Measurements from ENCODE around the gene TBC1D1.

TBC1D1 gene

DNA sequence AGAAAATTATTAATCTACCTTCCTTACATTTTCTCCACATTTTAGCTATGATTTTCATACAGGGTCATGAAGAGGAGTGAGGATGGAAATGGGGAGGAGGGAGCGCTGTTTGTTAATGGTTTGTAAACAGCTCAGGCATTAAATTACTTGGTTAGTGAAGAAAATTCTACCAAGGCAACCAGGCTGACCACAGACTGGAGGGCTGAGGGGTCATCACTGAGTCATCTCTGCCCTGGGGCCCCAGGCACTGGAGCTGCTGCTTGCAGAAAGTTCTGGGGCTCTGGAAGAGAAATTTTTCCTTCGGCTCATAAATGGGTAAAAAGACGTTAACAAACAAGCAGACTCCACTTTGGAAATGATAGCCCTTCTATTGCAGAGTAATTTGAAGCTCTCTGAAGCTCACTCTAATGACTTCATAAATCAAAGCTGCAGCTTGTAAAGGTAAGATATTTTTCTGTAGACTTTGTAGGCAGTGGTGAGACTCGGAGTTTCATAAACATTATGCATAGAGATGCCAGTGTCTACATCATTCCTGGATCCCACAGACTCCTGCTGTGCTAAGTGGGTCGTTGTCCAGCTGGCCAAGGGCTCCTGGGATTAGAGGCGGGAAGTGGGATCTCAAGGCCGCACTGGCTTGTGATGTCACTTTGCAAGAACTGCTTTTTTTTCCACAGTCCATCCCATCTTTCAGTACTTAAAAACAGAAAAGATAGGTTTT lies 228.9 kb downstream of the TBC1D1 start:
- no peak overlapping the region for H3K4me3 ChIP-seq
- H3K27ac ChIP-seq, result no peak overlapping the region
- no peak overlapping the region for H3K4me2 ChIP-seq
- no peaks in the 10 kb centered on the region for H3K9me3 ChIP-seq (replicated peaks in 1 of 11)
- H4K20me1 ChIP-seq, result no peaks in the 10 kb centered on the region
- peaks cover 67 to 97% (median 90%) of the 10 kb centered on the region in 11 experiments for H3K36me3 ChIP-seq
- TF ChIP-seq Cebpa-rat (IDR thresholded peaks at IDR 0.05), result no peak
- no peaks in the 10 kb centered on the region for H3K27me3 ChIP-seq
- no peak overlapping the region; a peak in 1 of 22 replicates for H3K9ac ChIP-seq
- peaks cover 0 to 35% (median 0%) of the 10 kb centered on the region in 10 experiments; a peak in 6 of 20 replicates for H3K4me1 ChIP-seq

DNA sequence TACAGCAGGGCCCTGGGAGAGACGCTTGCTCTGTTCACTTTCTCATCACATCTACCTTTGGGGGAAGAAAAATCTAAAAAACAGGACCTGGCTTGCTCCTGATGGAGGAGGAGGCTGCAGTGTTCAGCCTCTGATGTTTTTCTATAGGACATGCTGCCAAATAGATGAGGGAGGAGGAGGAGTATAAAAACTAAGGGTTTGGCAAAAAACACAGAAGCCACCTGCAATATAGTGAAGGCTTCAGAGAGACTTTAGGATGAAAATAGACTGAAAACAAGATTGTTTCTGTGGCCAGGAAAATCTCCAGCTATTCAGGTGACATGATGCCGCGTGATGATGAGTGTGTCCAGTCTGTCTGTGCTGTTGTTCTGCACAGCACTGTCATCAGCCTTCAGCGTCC lies 229.9 kb downstream of the TBC1D1 start:
- TF ChIP-seq Cebpa-rat (IDR thresholded peaks at IDR 0.05), result no peak
- H3K4me2 ChIP-seq, result no peak overlapping the region
- H3K4me3 ChIP-seq, result no peak overlapping the region
- no peaks in the 10 kb centered on the region for H3K27me3 ChIP-seq
- H3K9ac ChIP-seq, result no peak overlapping the region
- H3K9me3 ChIP-seq (replicated peaks in 1 of 11), result no peaks in the 10 kb centered on the region
- H4K20me1 ChIP-seq, result no peaks in the 10 kb centered on the region
- peaks cover 0 to 31% (median 0%) of the 10 kb centered on the region in 10 experiments; a peak in 6 of 20 replicates for H3K4me1 ChIP-seq
- no peak overlapping the region for H3K27ac ChIP-seq
- H3K36me3 ChIP-seq, result peaks cover 71 to 97% (median 89%) of the 10 kb centered on the region in 11 experiments

DNA sequence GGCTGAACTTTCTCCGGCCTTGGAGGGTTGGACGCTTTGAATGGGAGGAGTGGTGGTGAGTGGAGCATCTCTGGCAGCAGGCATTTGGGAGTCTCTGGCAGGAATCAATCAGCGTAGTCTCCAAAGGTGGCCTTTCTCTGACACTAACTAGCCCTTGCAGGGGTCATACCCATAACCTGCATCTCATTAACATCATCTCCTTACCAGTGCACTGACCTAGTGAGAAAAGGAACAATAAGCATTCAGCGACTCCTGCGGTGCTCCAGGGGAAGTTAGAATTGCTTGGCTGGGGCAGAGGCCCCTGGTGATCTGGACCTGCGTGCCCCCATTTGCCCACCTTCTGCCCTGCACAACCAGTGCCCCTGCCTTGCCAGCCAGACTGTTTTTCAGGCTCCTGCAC lies 231.2 kb downstream of the TBC1D1 start:
- H4K20me1 ChIP-seq, result no peaks in the 10 kb centered on the region
- TF ChIP-seq Cebpa-rat (IDR thresholded peaks at IDR 0.05), result no peak
- H3K4me1 ChIP-seq, result peaks cover 0 to 34% (median 0%) of the 10 kb centered on the region in 10 experiments; a peak in 6 of 20 replicates
- H3K36me3 ChIP-seq, result peaks cover 66 to 97% (median 89%) of the 10 kb centered on the region in 11 experiments
- H3K4me3 ChIP-seq, result no peak overlapping the region
- H3K27me3 ChIP-seq, result no peaks in the 10 kb centered on the region
- no peak overlapping the region for H3K9ac ChIP-seq
- no peak overlapping the region for H3K4me2 ChIP-seq
- H3K9me3 ChIP-seq (replicated peaks in 1 of 11), result no peaks in the 10 kb centered on the region
- no peak overlapping the region for H3K27ac ChIP-seq

DNA sequence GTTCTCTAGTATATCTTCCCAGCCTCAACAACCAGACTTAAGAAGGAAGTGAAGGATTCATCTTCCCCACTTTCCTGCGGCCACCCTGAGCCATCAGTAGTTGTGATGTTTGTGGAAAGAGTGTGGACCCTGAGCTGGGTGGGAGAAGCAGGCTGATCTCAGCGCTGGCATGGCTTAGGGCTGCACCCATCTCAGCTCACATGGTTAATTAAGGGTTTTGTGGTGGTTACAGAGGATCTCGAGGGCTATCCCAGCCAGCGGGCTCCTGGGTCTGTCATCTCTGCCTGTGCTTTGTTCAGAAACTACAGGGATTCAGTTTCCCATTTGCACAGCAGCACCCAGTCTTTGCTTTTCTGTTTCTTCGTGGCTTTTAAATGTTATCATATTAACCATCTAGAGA lies 232.7 kb downstream of the TBC1D1 start:
- TF ChIP-seq Cebpa-rat (IDR thresholded peaks at IDR 0.05), result no peak
- Histone ChIP-seq H3K36me3 (peaks cover 54 to 97% (median 83%) of the 10 kb centered on the region in 11 experiments), H3K9me3 (replicated peaks in 1 of 11) (no peaks in the 10 kb centered on the region), H3K4me2 (no peak overlapping the region), H3K9ac (no peak overlapping the region), H4K20me1 (no peaks in the 10 kb centered on the region), H3K27ac (no peak overlapping the region), H3K4me3 (no peak overlapping the region), H3K4me1 (peaks cover 7 to 38% (median 10%) of the 10 kb centered on the region in 10 experiments), H3K27me3 (no peaks in the 10 kb centered on the region)

DNA sequence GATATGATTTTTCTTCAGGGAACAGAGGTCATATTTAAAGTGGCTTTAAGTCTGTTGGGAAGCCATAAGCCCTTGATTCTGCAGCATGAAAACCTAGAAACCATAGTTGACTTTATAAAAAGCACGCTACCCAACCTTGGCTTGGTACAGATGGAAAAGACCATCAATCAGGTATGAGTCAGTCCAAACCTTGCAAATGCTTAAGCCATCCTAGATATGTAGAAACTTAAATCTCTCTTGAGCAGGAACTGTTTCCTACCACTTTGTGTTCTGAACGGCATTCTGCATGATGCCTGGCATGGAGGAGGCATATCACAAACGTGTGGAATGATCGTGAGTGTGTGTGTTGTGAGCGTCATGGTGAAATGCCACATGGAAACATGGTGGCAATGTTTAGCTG lies 234.1 kb downstream of the TBC1D1 start:
- no peak overlapping the region for H3K4me2 ChIP-seq
- H3K36me3 ChIP-seq, result peaks cover 42 to 97% (median 79%) of the 10 kb centered on the region in 11 experiments
- H3K9ac ChIP-seq, result no peak overlapping the region
- no peak overlapping the region for H3K27ac ChIP-seq
- H3K4me3 ChIP-seq, result no peak overlapping the region
- no peaks in the 10 kb centered on the region for H4K20me1 ChIP-seq
- TF ChIP-seq Cebpa-rat (IDR thresholded peaks at IDR 0.05), result no peak
- peaks cover 14 to 46% (median 20%) of the 10 kb centered on the region in 10 experiments for H3K4me1 ChIP-seq
- no peaks in the 10 kb centered on the region for H3K27me3 ChIP-seq
- no peaks in the 10 kb centered on the region for H3K9me3 ChIP-seq (replicated peaks in 1 of 11)

DNA sequence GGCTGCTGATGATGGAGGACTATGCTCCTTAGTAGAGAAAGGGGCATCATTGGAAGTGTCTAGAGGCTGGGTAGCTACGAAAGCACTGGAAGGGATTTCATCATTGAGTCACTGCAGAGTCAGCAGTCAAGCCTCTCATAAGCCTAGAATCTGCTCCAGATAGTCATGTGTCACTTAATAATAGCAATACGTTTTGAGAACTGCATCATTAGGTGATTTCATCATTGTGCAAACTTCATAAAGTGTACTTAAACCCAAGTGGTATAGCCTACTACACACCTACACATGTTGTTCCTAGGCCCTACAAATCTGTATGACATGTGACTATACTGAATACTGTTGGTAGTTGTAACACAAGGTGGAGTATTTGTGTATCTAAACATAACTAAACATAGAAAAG lies 234.9 kb downstream of the TBC1D1 start:
- Histone ChIP-seq H3K27ac (no peak overlapping the region), H3K4me1 (peaks cover 20 to 54% (median 26%) of the 10 kb centered on the region in 10 experiments), H3K9me3 (replicated peaks in 1 of 11) (no peaks in the 10 kb centered on the region), H3K4me2 (peak overlapping the region in 3 of 11 experiments; percentile 1 to 26 (median 20); a peak in 2 of 22 replicates), H3K36me3 (peaks cover 34 to 97% (median 73%) of the 10 kb centered on the region in 11 experiments), H3K9ac (no peak overlapping the region), H3K4me3 (no peak overlapping the region), H4K20me1 (no peaks in the 10 kb centered on the region), H3K27me3 (no peaks in the 10 kb centered on the region)
- no peak for TF ChIP-seq Cebpa-rat (IDR thresholded peaks at IDR 0.05)

DNA sequence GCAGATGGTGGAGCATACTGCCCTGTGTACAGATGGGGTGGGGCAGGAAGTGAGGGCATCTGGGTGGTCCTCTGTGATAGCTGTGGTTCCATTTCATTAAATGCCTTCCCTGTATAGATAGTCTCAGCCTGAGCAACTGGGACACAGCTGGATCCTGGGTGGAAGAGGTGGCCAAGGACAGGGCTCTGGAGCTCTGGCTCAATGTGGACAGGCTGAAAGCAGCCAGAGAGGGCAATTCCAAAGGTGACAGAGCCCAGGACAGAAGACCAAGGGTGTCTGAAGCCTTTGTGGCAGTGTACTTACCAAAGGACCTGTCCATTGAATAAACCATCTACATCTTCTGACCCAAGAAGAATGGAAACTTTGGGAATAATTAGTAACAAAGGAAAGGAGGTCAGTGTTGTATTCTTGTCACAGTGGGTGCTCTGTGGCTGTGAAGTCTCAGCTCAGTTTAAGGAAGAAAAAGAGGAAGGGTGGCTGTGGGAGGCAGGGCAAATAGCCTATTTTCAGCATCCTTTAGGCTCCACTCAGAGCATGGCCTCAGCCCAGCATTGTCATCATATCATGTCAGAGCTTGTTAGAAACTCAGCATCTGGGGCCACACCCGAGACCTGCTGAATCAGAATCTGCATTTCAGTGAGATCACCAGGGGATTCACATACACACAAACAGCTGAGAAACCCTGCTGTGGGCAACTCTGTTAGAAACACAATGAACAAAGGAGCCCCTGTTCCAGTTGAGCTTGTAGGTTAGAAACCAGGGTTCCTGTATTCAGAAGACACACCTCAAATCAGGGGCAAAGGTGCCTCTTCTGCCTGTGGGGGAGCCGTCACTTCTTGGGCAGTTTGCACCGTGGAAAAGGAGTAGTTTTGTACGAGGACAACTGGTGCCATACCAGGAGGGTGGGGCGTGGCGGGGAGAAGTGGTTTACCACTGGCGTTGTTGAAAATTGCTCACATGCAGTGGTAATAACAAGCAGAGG lies 237.9 kb downstream of the TBC1D1 start:
- peaks cover 43 to 81% (median 49%) of the 10 kb centered on the region in 10 experiments for H3K4me1 ChIP-seq
- peak overlapping the region in 4 of 11 experiments; percentile 38 to 79 (median 53); a peak in 7 of 22 replicates for H3K9ac ChIP-seq
- peak overlapping the region; percentile 31 to 88 (median 68) for H3K4me2 ChIP-seq
- H3K27me3 ChIP-seq, result no peaks in the 10 kb centered on the region
- no peaks in the 10 kb centered on the region for H4K20me1 ChIP-seq
- peak overlapping the region in 1 of 10 experiments; percentile 32; a peak in 1 of 20 replicates for H3K4me3 ChIP-seq
- TF ChIP-seq Cebpa-rat (IDR thresholded peaks at IDR 0.05), result no peak
- peaks cover 28 to 81% (median 65%) of the 10 kb centered on the region in 11 experiments for H3K36me3 ChIP-seq
- peak overlapping the region in 7 of 11 experiments; percentile 13 to 92 (median 73); a peak in 11 of 22 replicates for H3K27ac ChIP-seq
- no peaks in the 10 kb centered on the region for H3K9me3 ChIP-seq (replicated peaks in 1 of 11)

DNA sequence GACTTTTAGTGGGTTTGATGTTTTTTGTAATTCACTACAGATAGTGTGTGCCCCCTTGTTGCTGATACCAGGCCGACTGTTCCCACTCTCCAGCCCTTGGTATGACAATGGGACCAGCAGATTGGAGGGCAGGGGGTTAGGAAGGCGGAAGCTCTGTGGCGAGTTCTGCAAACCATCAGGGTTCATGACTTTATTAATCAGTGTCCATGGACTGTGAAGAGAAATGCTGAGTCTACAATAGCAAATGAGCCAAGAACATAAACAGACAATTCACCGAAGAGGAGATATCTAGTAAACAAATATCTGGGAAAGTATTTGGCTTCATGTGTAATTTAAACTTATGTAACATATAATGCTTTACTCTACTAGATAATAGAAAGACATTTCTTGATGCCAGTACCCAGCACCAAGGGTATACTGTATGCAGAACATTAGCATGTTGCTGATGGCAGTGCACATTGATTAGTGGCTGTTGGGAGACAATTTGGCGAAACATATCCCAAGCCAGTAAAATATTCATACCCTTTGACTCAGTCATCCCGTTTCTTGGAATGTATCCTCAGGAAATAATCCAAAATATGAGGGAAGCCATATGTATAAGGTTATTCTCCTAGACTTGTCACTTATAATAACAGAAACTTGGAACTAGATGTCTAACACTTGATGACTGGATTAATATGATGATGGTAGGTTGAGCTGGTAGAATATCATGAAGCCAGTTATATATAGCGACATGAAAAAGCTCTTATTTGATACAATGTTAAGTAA lies 238.8 kb downstream of the TBC1D1 start:
- Histone ChIP-seq H3K9me3 (replicated peaks in 1 of 11) (no peaks in the 10 kb centered on the region), H3K36me3 (peaks cover 37 to 81% (median 65%) of the 10 kb centered on the region in 11 experiments), H3K4me2 (peak overlapping the region in 9 of 11 experiments; percentile 31 to 88 (median 70); a peak in 14 of 22 replicates), H3K27ac (peak overlapping the region in 6 of 11 experiments; percentile 13 to 92 (median 77); a peak in 10 of 22 replicates), H3K4me1 (peaks cover 43 to 81% (median 49%) of the 10 kb centered on the region in 10 experiments), H3K27me3 (no peaks in the 10 kb centered on the region), H3K9ac (peak overlapping the region in 3 of 11 experiments; percentile 49 to 79 (median 51); a peak in 7 of 22 replicates), H3K4me3 (no peak overlapping the region), H4K20me1 (no peaks in the 10 kb centered on the region)
- TF ChIP-seq Cebpa-rat (IDR thresholded peaks at IDR 0.05), result no peak
